ENCODE measurements around the gene TMEM187.
"Not testable (repeated sequence)": the region's sequence is repeated elsewhere in the genome, so short reads cannot be mapped to it uniquely, and the experiment has no call there.

The TMEM187 gene

GRCh38 chrX:153971450-153972367 is 845 bp upstream of the TMEM187 start, which contains the start of gene HCFC1:
Gene HCFC1 (minus strand): TSS chrX:153971818. CDS start chrX:153970840, 978 bp downstream.
- peak; percentile 74 for DNase-seq (ENCODE audit: low spot score)

GRCh38 chrX:153973127-153974002 is 811 bp downstream of the TMEM187 start:
- DNase-seq (ENCODE audit: low spot score): no peak

GRCh38 chrX:153974003-153974725 is 1.6 kb downstream of the TMEM187 start:
- no peak for DNase-seq (ENCODE audit: low spot score)

- no peak for DNase-seq (ENCODE audit: low spot score)
These were observed 2.3 kb downstream of the TMEM187 start for GRCh38 chrX:153974726-153975286.

GRCh38 chrX:153980394-153980793 is 7.8 kb downstream of the TMEM187 start:
- DNase-seq (ENCODE audit: low spot score): not testable (repeated sequence)

- no peak for DNase-seq (ENCODE audit: low spot score)
These were observed 8.7 kb downstream of the TMEM187 start for GRCh38 chrX:153981231-153981630.

- DNase-seq (ENCODE audit: low spot score): no peak
These were observed 9.4 kb downstream of the TMEM187 start for GRCh38 chrX:153981771-153982533.

GRCh38 chrX:153983321-153983801 is 10.8 kb downstream of the TMEM187 start:
- no peak for DNase-seq (ENCODE audit: low spot score)

- no peak for DNase-seq (ENCODE audit: low spot score)
These were observed 12.0 kb downstream of the TMEM187 start for GRCh38 chrX:153984351-153985178.

- no peak for DNase-seq (ENCODE audit: low spot score)
These were observed 15.9 kb downstream of the TMEM187 start for GRCh38 chrX:153988493-153988892.

GRCh38 chrX:153989973-153990655 is 17.6 kb downstream of the TMEM187 start:
- DNase-seq (ENCODE audit: low spot score): no peak

- no peak for DNase-seq (ENCODE audit: low spot score)
These were observed 18.5 kb downstream of the TMEM187 start for GRCh38 chrX:153991013-153991580.

- DNase-seq (ENCODE audit: low spot score): no peak
These were observed 19.6 kb downstream of the TMEM187 start for GRCh38 chrX:153992180-153992579.

- DNase-seq (ENCODE audit: low spot score): no peak
These were observed 20.5 kb downstream of the TMEM187 start for GRCh38 chrX:153993079-153993478.

GRCh38 chrX:153993978-153994377 is 21.4 kb downstream of the TMEM187 start:
- DNase-seq (ENCODE audit: low spot score): no peak

- not testable (repeated sequence) for DNase-seq (ENCODE audit: low spot score)
These were observed 21.8 kb downstream of the TMEM187 start for GRCh38 chrX:153994398-153994797.

GRCh38 chrX:153995504-153995903 is 22.9 kb downstream of the TMEM187 start:
- no peak for DNase-seq (ENCODE audit: low spot score)

- DNase-seq (ENCODE audit: low spot score): no peak
These were observed 26.9 kb downstream of the TMEM187 start for GRCh38 chrX:153999359-154000037.
